Right atrium auricular region (tissue), 2 donors: ENCODE data around the gene OR6S1. TPM values are rescaled to one million over a fixed set of nuclear protein-coding genes. Genes with fewer than 3 reads are reported as not detected.

Experiments used
- DNase-seq: peaks from one replicate; pipeline ENCODE4 v3.0.0-alpha.2; 2019; ENCODE audit warnings: low spot score
- H3K27ac ChIP-seq, 2 donors: fragments of 200-600 bp; sonication (generic); 1 replicate in 1 of 2; 2 replicates in 1 of 2; pipeline ENCODE4 v1.5.1; 2016 to 2019
- H3K27me3 ChIP-seq, 2 donors: fragments of 200-600 bp; sonication (generic); one replicate each; pipeline versions ENCODE4 v1.5.1 to v1.6.0; 2017 to 2019
- H3K36me3 ChIP-seq: fragments of 200-600 bp; sonication (generic); one replicate; pipeline ENCODE4 v1.5.1; 2016
- H3K4me1 ChIP-seq, 2 donors: fragments of 200-600 bp; sonication (generic); one replicate each; pipeline versions ENCODE4 v1.5.1 to v1.6.0; 2017 to 2019
- H3K4me3 ChIP-seq, 2 donors: fragments of 200-600 bp; sonication (generic); 1 replicate in 1 of 2; 2 replicates in 1 of 2; pipeline ENCODE4 v1.5.1; 2017 to 2019; ENCODE audit warnings: mild to moderate bottlenecking in 1 of 2, moderate library complexity in 1 of 2
- H3K9me3 ChIP-seq, 2 donors: fragments of 200-600 bp; sonication (generic); one replicate each; pipeline ENCODE4 v1.5.1; 2019
- CTCF ChIP-seq, 2 donors: fragments of 200-600 bp; sonication (generic); IDR thresholded peaks; one replicate each; pipeline ENCODE4 v1.5.1; 2019; ENCODE audit warnings: antibody characterized with exemption in 2 of 2
- total RNA-seq, 2 donors: library from RNA; depleted of rRNA; stranded (reverse); fragments of >200 nt; gene quantifications; one replicate each; pipeline ENCODE4 v1.1.0, GENCODE V29; 2016

The OR6S1 gene
- total RNA-seq, 2 donors from 2014 or later, result not detected

- peak overlapping the region in 1 of 2 donors; percentile 30 for H3K27ac ChIP-seq
- H3K9me3 ChIP-seq, result no peaks in the 10 kb centered on the region
These were observed 45.1 kb upstream of the OR6S1 start for GRCh38 chr14:20686386-20687143.

GRCh38 chr14:20684662-20685456, 43.4 kb upstream of the OR6S1 start:
- Histone ChIP-seq H3K4me3 (peak overlapping the region; percentile 77 to 79), H3K4me1 (peaks cover 0 to 21% of the 10 kb centered on the region in 2 donors), H3K27me3 (no peaks in the 10 kb centered on the region), H3K36me3 (no peaks in the 10 kb centered on the region), H3K9me3 (no peaks in the 10 kb centered on the region), H3K27ac (peak overlapping the region; percentile 99 to 100)
- peak; percentile 75 for DNase-seq
- no peak for TF ChIP-seq CTCF (IDR thresholded peaks at IDR 0.05)

More at GRCh38 chr14:20686386-20687143, 45.1 kb upstream of the OR6S1 start:
- DNase-seq, result no peak
- TF ChIP-seq CTCF (IDR thresholded peaks at IDR 0.05), result no peak
- Histone ChIP-seq H3K36me3 (no peaks in the 10 kb centered on the region), H3K27me3 (no peaks in the 10 kb centered on the region), H3K4me1 (peaks cover 0 to 12% of the 10 kb centered on the region in 2 donors), H3K4me3 (no peak overlapping the region)

- H3K27ac ChIP-seq, result peak within 1 kb of the TSS; percentile 99 to 100
- peak; percentile 91 for DNase-seq
- H3K9me3 ChIP-seq, result no peaks in the 10 kb centered on the region
- no peak for TF ChIP-seq CTCF (IDR thresholded peaks at IDR 0.05)
- H3K4me3 ChIP-seq, result peak within 1 kb of the TSS; percentile 77 to 79
- no peaks in the 10 kb centered on the region for H3K27me3 ChIP-seq
- no peaks in the 10 kb centered on the region for H3K36me3 ChIP-seq
- H3K4me1 ChIP-seq, result peaks cover 0 to 21% of the 10 kb centered on the region in 2 donors
These were observed 42.6 kb upstream of the OR6S1 start, which contains the start of gene RNASE4 for GRCh38 chr14:20683891-20684661. TSS of gene RNASE4 (plus strand) at chr14:20684560. CDS start at chr14:20699372, 14,812 bp downstream.

- peak; percentile 80 for DNase-seq
- Histone ChIP-seq H3K27ac (peak overlapping the region; percentile 99 to 100), H3K4me1 (peaks cover 0 to 21% of the 10 kb centered on the region in 2 donors), H3K36me3 (no peaks in the 10 kb centered on the region), H3K9me3 (no peaks in the 10 kb centered on the region), H3K27me3 (no peaks in the 10 kb centered on the region), H3K4me3 (peak overlapping the region; percentile 77 to 79)
- TF ChIP-seq CTCF (IDR thresholded peaks at IDR 0.05), result no peak
These were observed 41.8 kb upstream of the OR6S1 start for GRCh38 chr14:20683125-20683890.
